Measurements from ENCODE around the gene HACD3.
"Not testable (repeated sequence)": the region's sequence is repeated elsewhere in the genome, so short reads cannot be mapped to it uniquely, and the experiment has no call there.

Gene HACD3

DNA sequence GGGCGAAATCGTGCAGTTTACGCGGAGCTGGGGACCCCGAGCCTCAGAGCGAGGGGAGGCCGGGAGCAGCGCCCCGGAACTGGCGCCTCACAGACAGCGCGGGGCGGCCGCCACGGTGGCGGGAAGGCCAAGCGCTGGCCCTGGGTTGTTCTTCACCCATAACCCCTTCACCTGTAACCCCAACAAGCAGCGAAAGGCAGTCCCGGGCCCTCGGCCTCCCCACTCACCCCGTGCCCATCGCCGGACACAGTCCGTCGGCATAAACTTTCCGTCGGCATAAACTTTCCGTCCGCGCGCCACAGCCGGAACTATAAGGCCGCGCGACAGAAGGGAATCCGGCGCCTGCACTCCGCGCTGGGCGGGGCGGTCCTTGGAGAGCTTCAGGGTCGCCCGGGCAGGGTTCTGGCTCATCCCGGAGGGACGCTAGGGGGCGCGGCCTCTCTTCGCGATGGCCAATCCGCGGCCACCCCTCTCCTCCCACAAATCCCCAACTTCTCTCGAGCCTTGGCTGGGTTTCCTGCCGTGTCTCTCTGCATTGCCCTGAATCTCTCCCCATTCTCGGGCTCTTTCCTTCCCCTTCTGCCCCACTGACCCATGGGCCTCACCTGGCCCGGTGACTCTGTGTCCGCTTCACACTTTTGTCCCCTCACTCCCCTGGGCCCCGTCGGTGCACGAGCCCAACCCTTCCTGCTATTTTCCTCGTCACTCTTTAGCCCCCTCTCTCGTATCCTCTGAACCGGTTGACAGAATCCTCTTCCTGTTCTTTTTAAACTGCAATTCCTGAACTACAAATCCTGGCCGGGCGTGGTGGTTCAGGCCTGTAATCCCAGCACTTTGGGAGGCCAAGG is 80.8 kb downstream of the HACD3 start, which contains the start of gene INTS14:
Gene INTS14 (minus strand): TSS at position 261 of the 848 bp plus-strand sequence. CDS start 3,751 bp downstream, outside the sequence.
- H3K9me3 ChIP-seq (ENCODE audit: control extremely low read depth in 1 of 5, control insufficient read depth in 4 of 5, insufficient read depth in 2 of 5, low read depth in 1 of 5, low read length in 4 of 5) = no peaks in the 10 kb centered on the region
- no peaks in the 10 kb centered on the region for H3K27me3 ChIP-seq (replicated peaks in 2 of 5; ENCODE audit: control insufficient read depth in 4 of 5, insufficient read depth in 5 of 5, low read length in 4 of 5)
- peak; percentile 94 to 95 (median 95) for DNase-seq
- peak within 1 kb of the TSS; percentile 89 to 97 for H3K27ac ChIP-seq (ENCODE audit: insufficient read depth in 1 of 2, low read depth in 1 of 2, low read length in 2 of 2, poor library complexity in 1 of 2, severe bottlenecking in 2 of 2)
- H3K4me1 ChIP-seq (ENCODE audit: control extremely low read depth in 1 of 4, control insufficient read depth in 4 of 4, insufficient read depth in 4 of 4, low read length in 3 of 4) = peaks cover 7 to 39% (median 25%) of the 10 kb centered on the region in 4 experiments
- WGBS (ENCODE audit: insufficient coverage) = 0% methylated on average over 49 of the region's 64 CpGs
- ChIA-PET CTCF (interaction anchor here (1.1 to 1.2 kb wide), 2 partner anchors 10 to 56 kb away, joined by 3 to 4 read pairs; partner anchors contain the start of gene SLC24A1), POLR2A (interaction anchor here (0.5 to 1.4 kb wide), 3 partner anchors 8 to 898 kb away, joined by 3 to 4 read pairs (median 3); no protein-coding TSS in a partner anchor)
- H3K4me3 ChIP-seq (ENCODE audit: control insufficient read depth in 1 of 7, extremely low read depth in 1 of 7, insufficient read depth in 4 of 7, low read depth in 2 of 7, low read length in 6 of 7) = peak within 1 kb of the TSS; percentile 80 to 98 (median 89)
- peaks cover 0 to 6% (median 5%) of the 10 kb centered on the region in 4 experiments for H3K36me3 ChIP-seq (ENCODE audit: control insufficient read depth in 4 of 4, insufficient read depth in 4 of 4, low read length in 3 of 4)

DNA sequence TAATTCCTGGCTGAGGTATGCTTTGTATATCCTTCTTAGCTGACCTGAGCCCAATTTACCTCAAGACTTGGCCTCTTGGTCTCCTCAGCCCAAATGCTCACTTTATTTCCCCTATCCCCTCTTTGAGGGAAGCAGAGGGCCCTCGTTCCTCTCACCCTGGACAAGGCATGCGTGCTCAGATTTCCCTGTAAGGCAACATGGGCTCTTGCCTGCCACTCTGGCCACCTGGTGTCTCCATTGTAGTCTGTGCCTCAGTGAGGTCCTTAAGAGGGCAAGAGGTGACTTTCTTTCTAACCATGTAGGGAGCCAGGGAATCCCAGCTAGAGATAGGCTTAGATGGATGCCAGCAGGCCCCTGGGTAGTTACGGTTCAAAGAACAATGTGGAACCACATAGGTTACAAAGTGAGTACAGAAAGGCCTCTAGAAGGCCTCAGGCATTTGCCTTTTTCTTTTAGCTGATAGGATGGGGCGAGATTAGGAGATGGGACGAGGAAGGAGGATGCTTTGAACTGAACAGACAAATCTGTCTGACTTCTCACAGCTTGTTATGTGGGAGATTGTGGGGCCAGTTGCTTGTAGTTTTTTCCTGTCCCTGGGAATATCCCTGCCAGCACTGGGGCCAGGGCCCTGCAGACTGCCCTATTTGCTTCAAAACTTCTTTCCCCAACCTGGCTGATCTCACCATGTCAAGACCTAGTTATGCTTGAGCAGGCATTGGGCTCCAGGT is 81.8 kb downstream of the HACD3 start:
- 73% methylated on average over 3 of the region's 5 CpGs for WGBS (ENCODE audit: insufficient coverage)
- CTCF ChIA-PET = interaction anchor here (0.5 to 1.3 kb wide), 3 partner anchors 10 to 250 kb away, joined by 3 read pairs; no protein-coding TSS in a partner anchor
- H3K27ac ChIP-seq (ENCODE audit: insufficient read depth in 1 of 2, low read depth in 1 of 2, low read length in 2 of 2, poor library complexity in 1 of 2, severe bottlenecking in 2 of 2) = peak overlapping the region; percentile 89 to 97
- no peaks in the 10 kb centered on the region for H3K27me3 ChIP-seq (replicated peaks in 2 of 5; ENCODE audit: control insufficient read depth in 4 of 5, insufficient read depth in 5 of 5, low read length in 4 of 5)
- H3K4me3 ChIP-seq (ENCODE audit: control insufficient read depth in 1 of 7, extremely low read depth in 1 of 7, insufficient read depth in 4 of 7, low read depth in 2 of 7, low read length in 6 of 7) = peak overlapping the region in 6 of 7 experiments; percentile 80 to 98 (median 90)
- no peaks in the 10 kb centered on the region for H3K9me3 ChIP-seq (ENCODE audit: control extremely low read depth in 1 of 5, control insufficient read depth in 4 of 5, insufficient read depth in 2 of 5, low read depth in 1 of 5, low read length in 4 of 5)
- H3K4me1 ChIP-seq (ENCODE audit: control extremely low read depth in 1 of 4, control insufficient read depth in 4 of 4, insufficient read depth in 4 of 4, low read length in 3 of 4) = peaks cover 7 to 39% (median 25%) of the 10 kb centered on the region in 4 experiments
- POLR2A ChIA-PET = no interaction called here
- H3K36me3 ChIP-seq (ENCODE audit: control insufficient read depth in 4 of 4, insufficient read depth in 4 of 4, low read length in 3 of 4) = peaks cover 0 to 5% (median 2%) of the 10 kb centered on the region in 4 experiments
- peak in 1 of 3 donors; percentile 17 for DNase-seq

DNA sequence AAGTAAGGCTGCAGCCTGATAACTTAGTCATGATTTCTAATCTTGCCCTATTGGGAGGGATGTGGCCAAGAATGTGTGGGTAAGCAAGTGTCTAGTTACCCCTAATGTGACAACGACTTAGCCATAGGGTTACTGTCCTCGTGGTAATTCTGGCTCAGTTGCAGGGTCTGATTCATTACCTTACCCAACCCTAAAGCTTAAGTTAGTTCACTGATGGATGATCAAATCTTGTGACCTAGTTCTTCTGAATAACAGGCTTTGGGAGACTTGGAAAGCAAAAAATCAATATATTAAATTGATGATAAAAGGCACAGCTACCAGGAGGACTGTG is 82.3 kb downstream of the HACD3 start:
- Histone ChIP-seq H3K36me3 (ENCODE audit: control insufficient read depth in 4 of 4, insufficient read depth in 4 of 4, low read length in 3 of 4) (no peaks in the 10 kb centered on the region), H3K4me1 (ENCODE audit: control extremely low read depth in 1 of 4, control insufficient read depth in 4 of 4, insufficient read depth in 4 of 4, low read length in 3 of 4) (peaks cover 7 to 39% (median 25%) of the 10 kb centered on the region in 4 experiments), H3K4me3 (ENCODE audit: control insufficient read depth in 1 of 7, extremely low read depth in 1 of 7, insufficient read depth in 4 of 7, low read depth in 2 of 7, low read length in 6 of 7) (no peak overlapping the region), H3K27ac (ENCODE audit: insufficient read depth in 1 of 2, low read depth in 1 of 2, low read length in 2 of 2, poor library complexity in 1 of 2, severe bottlenecking in 2 of 2) (no peak overlapping the region), H3K9me3 (ENCODE audit: control extremely low read depth in 1 of 5, control insufficient read depth in 4 of 5, insufficient read depth in 2 of 5, low read depth in 1 of 5, low read length in 4 of 5) (no peaks in the 10 kb centered on the region), H3K27me3 (replicated peaks in 2 of 5; ENCODE audit: control insufficient read depth in 4 of 5, insufficient read depth in 5 of 5, low read length in 4 of 5) (no peaks in the 10 kb centered on the region)
- ChIA-PET CTCF (interaction anchor here (0.5 to 1.3 kb wide), 3 partner anchors 11 to 249 kb away, joined by 3 read pairs; no protein-coding TSS in a partner anchor), POLR2A (no interaction called here)
- WGBS (ENCODE audit: insufficient coverage) = no CpG with 5 or more reads among the region's 2 CpGs
- DNase-seq = no peak

DNA sequence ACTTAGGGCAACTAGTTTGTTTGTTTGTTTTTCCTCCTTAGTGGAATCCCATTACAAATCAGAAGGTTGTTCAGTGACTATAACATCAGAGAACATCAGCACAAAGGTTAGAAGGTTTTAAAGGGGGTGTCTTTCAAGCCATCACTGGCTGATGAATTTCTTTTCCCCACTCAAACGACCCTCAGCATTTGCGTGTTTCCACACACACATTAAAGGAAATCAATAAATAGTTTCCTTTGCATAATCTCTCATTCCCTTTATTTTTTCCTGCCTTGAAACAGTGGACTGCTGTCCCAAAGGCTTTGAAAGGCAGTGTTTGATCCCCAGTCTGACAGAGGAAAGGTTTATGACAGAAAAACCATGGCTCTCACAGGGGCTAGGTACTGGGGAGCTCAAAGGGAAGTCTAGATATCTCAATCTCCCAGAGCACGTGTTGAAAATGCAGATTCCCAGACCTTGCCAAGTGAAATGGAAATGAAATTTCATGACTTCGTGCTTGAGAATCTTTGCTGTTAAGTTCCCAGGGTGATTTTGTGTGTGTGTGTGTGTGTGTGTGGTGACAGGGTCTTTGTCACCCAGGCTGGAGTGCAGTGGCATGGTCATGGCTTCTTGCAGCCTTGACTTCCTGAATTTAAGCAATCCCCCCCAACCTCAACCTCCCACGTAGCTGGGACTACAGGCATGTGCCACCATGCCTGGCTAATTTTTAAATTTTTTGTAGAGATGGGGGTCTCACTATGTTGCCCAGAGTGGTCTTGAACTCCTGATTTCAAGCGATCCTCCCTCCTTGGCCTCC is 82.9 kb downstream of the HACD3 start:
- DNase-seq = peak in 1 of 3 donors; percentile 9
- WGBS (ENCODE audit: insufficient coverage) = 87% methylated on average over 3 of the region's 6 CpGs
- ChIA-PET CTCF (interaction anchor here (1.3 kb wide), 2 partner anchors 11 to 59 kb away, joined by 3 read pairs; no protein-coding TSS in a partner anchor), POLR2A (no interaction called here)
- Histone ChIP-seq H3K9me3 (ENCODE audit: control extremely low read depth in 1 of 5, control insufficient read depth in 4 of 5, insufficient read depth in 2 of 5, low read depth in 1 of 5, low read length in 4 of 5) (no peaks in the 10 kb centered on the region), H3K4me1 (ENCODE audit: control extremely low read depth in 1 of 4, control insufficient read depth in 4 of 4, insufficient read depth in 4 of 4, low read length in 3 of 4) (peaks cover 7 to 39% (median 25%) of the 10 kb centered on the region in 4 experiments), H3K4me3 (ENCODE audit: control insufficient read depth in 1 of 7, extremely low read depth in 1 of 7, insufficient read depth in 4 of 7, low read depth in 2 of 7, low read length in 6 of 7) (no peak overlapping the region), H3K27ac (ENCODE audit: insufficient read depth in 1 of 2, low read depth in 1 of 2, low read length in 2 of 2, poor library complexity in 1 of 2, severe bottlenecking in 2 of 2) (no peak overlapping the region), H3K36me3 (ENCODE audit: control insufficient read depth in 4 of 4, insufficient read depth in 4 of 4, low read length in 3 of 4) (no peaks in the 10 kb centered on the region), H3K27me3 (replicated peaks in 2 of 5; ENCODE audit: control insufficient read depth in 4 of 5, insufficient read depth in 5 of 5, low read length in 4 of 5) (no peaks in the 10 kb centered on the region)

DNA sequence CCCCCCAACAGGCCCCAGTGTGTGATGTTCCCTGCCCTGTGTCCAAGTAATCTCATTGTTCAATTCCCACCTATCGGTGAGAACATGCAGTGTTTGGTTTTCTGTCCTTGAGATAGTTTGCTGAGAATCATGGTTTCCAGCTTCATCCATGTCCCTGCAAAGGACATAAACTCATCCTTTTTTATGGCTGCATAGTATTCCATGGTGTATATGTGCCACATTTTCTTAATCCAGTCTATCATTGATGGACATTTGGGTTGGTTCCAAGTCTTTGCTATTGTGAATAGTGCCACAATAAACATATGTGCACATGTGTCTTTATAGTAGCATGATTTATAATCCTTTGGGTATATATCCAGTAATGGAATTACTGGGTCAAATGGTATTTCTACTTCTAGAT is 85.6 kb downstream of the HACD3 start:
- H3K4me3 ChIP-seq (ENCODE audit: control insufficient read depth in 1 of 7, extremely low read depth in 1 of 7, insufficient read depth in 4 of 7, low read depth in 2 of 7, low read length in 6 of 7); H3K36me3 ChIP-seq (ENCODE audit: control insufficient read depth in 4 of 4, insufficient read depth in 4 of 4, low read length in 3 of 4); POLR2A ChIA-PET; H3K27me3 ChIP-seq (replicated peaks in 2 of 5; ENCODE audit: control insufficient read depth in 4 of 5, insufficient read depth in 5 of 5, low read length in 4 of 5); H3K27ac ChIP-seq (ENCODE audit: insufficient read depth in 1 of 2, low read depth in 1 of 2, low read length in 2 of 2, poor library complexity in 1 of 2, severe bottlenecking in 2 of 2); DNase-seq; H3K9me3 ChIP-seq (ENCODE audit: control extremely low read depth in 1 of 5, control insufficient read depth in 4 of 5, insufficient read depth in 2 of 5, low read depth in 1 of 5, low read length in 4 of 5); CTCF ChIA-PET: not testable (repeated sequence)
- peaks cover 4 to 25% (median 11%) of the 10 kb centered on the region in 4 experiments for H3K4me1 ChIP-seq (ENCODE audit: control extremely low read depth in 1 of 4, control insufficient read depth in 4 of 4, insufficient read depth in 4 of 4, low read length in 3 of 4)
- no CpG with 5 or more reads among the region's 1 CpG for WGBS (ENCODE audit: insufficient coverage)

DNA sequence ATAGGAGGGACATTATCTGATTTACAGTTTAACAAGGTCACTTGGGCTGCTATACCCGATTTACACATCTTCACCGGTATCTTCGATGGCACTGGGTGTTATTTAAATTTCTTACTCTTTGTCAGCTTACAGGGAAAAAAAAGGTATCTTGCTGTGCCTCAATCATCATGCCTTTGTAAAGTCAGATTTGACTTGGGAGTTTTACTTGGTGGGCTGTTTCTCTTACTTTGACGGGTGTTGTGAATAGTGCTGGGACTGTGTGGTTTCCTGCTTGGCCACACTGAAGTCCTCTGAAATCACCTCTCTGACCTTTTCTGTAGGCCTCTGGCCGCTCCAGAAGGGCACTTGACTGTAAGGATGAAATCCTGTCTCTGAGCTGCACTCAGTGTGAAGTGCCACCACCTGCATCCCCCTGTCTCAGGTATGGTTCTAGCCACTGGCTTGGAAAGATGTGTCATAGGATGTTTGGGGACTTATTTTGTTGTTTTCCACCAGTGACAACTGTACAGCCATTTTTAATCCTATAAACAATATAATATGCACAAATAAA is 88.4 kb downstream of the HACD3 start:
- no peak overlapping the region for H3K4me3 ChIP-seq (ENCODE audit: control insufficient read depth in 1 of 7, extremely low read depth in 1 of 7, insufficient read depth in 4 of 7, low read depth in 2 of 7, low read length in 6 of 7)
- H3K27me3 ChIP-seq (replicated peaks in 2 of 5; ENCODE audit: control insufficient read depth in 4 of 5, insufficient read depth in 5 of 5, low read length in 4 of 5) = no peaks in the 10 kb centered on the region
- peaks cover 0 to 3% (median 0%) of the 10 kb centered on the region in 4 experiments for H3K4me1 ChIP-seq (ENCODE audit: control extremely low read depth in 1 of 4, control insufficient read depth in 4 of 4, insufficient read depth in 4 of 4, low read length in 3 of 4)
- no peak for DNase-seq
- WGBS (ENCODE audit: insufficient coverage) = 100% methylated on average over 3 of the region's 5 CpGs
- H3K27ac ChIP-seq (ENCODE audit: insufficient read depth in 1 of 2, low read depth in 1 of 2, low read length in 2 of 2, poor library complexity in 1 of 2, severe bottlenecking in 2 of 2) = no peak overlapping the region
- H3K36me3 ChIP-seq (ENCODE audit: control insufficient read depth in 4 of 4, insufficient read depth in 4 of 4, low read length in 3 of 4) = no peaks in the 10 kb centered on the region
- CTCF ChIA-PET = no interaction called here
- no peaks in the 10 kb centered on the region for H3K9me3 ChIP-seq (ENCODE audit: control extremely low read depth in 1 of 5, control insufficient read depth in 4 of 5, insufficient read depth in 2 of 5, low read depth in 1 of 5, low read length in 4 of 5)
- POLR2A ChIA-PET = interaction anchor here (1.3 kb wide), 1 partner anchor 8 kb away, joined by 4 read pairs; the partner anchor contains the start of gene INTS14
